Measurements from ENCODE around the gene ZNF536.

The ZNF536 gene

DNA sequence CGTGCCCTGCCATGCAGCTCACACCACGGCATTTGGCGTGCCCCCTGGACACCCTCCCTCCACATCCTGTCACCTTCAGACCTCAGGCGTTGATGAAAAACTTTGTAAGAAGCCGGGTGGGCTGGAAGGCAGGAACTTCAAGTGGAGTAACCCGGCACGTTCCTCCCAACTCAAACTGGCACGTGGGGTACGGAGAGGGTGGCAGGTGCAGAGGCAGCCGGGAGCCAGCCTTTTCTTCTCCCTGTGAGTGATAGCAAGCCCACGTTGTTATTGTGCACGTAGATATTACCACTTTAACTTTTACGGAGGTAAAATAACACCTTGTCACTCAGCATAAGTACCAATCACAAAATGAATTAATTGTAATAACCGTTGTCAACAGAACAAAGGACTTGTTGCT is 198.0 kb downstream of the ZNF536 start:
- DNase-seq, result no peak

- no peak for DNase-seq
Observed at GRCh38 chr19:30577551-30578105, 205.4 kb downstream of the ZNF536 start.

GRCh38 chr19:30579419-30579818 is 207.2 kb downstream of the ZNF536 start:
- no peak for DNase-seq

DNA sequence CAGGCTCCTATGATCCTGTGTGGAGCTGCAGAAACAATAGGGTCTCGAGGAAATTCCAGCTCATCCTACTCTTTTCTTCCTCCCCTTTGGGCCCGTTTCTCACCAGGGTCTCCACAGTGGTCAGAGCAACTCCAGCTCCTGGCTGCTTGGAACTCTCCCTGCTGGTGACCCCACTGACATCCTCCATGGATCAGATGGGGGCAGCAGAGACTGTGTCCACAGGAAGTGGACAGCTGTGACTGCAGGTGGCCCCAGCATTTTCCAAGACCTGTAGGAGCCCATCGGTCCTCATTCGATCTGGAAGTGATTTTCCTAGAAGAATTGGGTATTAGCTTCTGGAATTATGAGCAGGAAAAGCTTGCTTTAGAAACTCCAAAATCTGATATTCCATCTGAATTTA is 208.5 kb downstream of the ZNF536 start:
- no peak for DNase-seq

- no peak for DNase-seq
Observed at GRCh38 chr19:30584090-30584489, 211.9 kb downstream of the ZNF536 start.

- DNase-seq, result no peak
Observed at GRCh38 chr19:30587869-30588268, 215.7 kb downstream of the ZNF536 start.

DNA sequence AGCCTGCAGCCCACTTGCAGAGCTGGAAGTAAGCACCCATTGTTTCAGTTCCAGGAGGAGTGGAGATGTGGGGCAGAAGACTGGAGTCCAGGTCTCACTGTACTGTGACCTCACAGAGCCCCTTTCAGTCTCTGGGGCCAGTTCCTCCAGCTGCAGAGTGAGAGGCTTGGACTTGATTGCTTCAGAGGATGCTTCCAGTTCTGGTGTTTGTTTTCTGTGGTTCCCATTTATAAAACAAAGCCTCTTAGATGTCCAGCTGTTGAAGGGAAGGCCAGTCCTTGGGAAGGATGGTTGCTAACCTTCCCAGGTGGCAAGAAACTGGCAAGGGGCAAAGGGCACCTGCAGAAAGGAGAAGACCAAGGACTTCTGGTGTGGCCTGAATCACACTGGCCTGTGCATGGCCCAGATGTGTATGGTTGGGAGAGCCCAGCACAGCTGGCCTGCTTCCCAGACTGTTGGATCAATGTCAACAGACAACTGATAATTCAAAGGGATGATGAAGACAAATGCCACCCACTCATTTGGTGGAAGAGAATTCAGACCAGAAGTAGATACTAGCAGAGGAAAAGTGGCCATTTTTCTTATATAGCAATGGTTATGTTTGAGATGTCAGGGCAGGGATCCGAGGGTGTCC is 218.5 kb downstream of the ZNF536 start:
- no peak for DNase-seq

GRCh38 chr19:30593356-30593755 is 221.2 kb downstream of the ZNF536 start:
- DNase-seq, result no peak

DNA sequence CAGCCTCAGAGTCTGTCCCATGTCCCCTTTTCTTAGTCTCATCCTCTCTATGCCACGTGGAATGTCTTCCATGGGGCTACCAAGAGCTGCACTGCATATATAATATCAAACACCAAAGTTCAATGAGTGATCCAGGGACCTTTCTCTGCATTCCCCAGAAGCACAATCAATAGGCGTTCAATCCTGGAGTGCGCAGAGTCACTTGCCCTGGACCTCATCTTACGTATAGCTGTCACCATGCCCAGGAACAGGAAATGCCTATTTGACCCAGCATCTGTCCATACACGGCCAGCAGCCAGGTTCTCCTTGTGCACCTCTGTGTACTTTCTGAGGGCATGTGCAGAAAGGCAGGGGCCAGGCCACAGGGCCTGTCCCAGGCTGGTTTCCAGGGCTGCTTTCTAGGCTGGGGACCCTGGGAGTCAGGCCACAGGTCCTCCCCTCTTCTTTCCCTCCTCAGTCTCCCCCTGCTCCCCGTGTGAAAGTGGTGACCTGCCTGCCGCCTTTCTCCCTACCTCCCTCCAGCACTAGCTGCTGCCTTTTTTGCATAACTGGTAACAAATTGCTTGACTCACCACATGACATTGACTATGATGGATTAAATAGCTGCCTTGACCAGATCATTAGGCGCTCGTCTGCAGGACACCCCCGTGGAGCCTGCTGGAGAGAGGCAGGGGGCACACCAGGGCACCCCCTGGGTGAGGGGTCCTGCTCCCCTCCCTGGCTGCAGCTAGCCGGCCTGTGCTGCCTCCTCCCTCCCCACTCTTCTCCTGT is 222.0 kb downstream of the ZNF536 start:
- DNase-seq, result no peak

DNA sequence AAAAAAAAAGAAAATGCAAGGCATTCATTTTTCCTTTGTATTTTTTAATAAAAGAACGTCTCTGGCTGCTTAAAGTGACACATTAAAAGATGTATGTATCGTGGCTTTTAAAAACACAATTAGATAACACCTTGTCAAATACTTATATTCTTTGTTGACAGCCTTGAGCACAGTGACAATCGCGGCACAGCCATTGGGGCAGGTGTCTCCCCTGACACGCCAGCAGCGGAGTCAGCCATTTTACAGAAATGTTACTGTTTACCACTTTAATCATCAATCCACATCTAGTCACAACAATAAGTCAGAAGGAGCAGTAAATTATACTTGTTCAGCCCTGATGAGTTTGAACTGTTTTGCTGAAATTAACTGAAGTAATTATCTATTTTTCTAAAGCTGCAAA is 224.1 kb downstream of the ZNF536 start:
- DNase-seq, result no peak

GRCh38 chr19:30596813-30597399 is 224.7 kb downstream of the ZNF536 start:
- DNase-seq, result no peak

GRCh38 chr19:30598688-30599087 is 226.5 kb downstream of the ZNF536 start:
- no peak for DNase-seq

DNA sequence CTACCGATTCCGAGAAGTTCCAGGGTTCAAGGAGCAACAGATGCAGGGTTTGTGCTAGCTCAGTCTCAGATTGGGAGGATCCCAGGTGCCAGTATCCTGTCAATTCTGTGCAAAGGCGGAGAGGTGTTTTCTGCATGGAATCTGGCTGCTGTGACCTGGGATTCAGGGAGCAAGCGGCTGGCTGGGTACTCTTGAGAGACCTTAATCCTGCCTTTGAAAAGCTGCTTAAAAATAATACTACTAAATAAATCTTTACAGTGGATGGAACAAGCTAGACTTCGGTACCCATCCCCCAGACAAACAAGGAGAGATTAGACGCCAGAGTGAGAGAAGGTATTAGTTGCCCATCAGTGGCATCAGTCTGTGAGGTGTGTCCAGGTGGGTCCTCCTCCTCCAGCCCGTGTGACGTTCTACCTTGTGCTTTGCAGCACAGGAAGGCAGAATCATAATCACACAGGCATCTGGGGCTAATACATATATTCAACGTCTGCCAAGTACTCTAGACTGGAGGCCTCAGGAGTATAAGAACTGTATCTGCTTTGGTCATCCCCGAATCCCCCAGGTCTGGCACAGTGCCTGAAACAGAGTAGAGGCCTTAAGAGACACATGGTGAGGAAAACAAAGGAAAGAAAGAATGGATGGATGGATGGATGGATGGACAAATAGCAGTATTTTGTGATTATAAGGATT is 230.6 kb downstream of the ZNF536 start:
- DNase-seq, result no peak

DNA sequence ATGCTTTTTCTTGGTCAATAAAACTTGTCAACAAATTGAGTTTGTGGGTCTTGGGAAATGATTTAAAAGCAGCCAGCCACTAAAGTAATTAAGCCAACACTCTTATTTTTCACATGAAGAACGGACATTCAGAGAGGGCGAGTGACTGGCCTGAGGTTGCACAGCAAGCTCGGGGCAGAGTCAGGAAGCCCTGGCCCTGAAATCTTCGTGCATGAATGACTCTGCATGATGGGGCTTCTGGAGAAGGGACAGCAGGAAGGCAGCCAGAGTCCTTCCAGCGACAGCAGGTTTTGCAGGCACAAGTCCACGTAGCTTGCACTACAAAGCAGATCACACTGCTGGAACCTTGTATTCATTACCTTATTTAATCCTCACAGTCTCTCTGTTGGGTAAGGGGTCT is 232.5 kb downstream of the ZNF536 start:
- DNase-seq, result no peak

GRCh38 chr19:30605333-30605732 is 233.1 kb downstream of the ZNF536 start:
- DNase-seq, result no peak

DNA sequence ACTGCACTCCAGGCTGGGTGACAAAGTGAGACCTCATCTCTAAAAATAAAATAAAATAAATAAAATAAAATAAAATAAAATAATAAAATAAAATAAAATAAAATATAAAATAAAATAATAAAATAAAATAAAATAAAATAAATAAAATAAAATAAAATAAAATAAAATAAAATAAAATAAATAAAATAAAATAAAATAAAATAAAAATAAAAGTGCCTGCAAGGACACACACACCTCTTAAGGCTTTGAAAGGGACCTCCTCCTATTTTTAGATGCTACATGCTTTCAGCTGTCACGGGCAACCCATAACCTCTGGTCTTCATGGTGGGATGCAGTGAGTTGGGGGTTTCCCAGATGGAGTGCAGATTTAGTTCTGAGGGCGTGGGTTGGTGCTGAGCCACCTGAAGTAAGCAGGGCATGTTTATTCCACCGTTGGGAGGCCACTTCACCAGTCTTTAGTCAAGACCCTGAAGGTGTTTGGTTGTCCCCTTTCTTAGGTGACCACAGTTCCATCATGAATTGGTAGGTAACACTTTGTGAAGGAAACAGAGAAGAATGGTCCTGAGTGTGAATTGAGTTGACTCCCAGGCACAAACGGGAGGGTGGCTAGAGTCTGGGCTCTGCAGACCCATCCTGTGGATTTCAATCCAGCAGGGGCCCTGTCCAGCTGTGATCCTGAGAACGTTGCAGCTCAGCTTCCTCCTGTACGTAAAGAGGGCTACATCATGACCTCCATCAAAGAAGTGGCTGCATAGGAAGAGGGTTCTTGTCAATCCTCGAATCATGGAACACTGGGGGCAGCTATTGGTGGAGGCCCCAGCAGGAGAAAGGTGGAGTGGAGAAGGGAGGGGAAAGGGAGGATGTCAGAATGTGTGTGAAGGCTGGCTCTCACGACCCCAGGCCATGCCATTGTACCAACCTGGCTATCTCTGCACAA is 234.2 kb downstream of the ZNF536 start:
- DNase-seq, result no peak

All from NCI-H1930 (cell line).